ENCODE data around the gene CCDC102A.
"Not testable (repeated sequence)": the region's sequence is repeated elsewhere in the genome, so short reads cannot be mapped to it uniquely, and the experiment has no call there.

DNA sequence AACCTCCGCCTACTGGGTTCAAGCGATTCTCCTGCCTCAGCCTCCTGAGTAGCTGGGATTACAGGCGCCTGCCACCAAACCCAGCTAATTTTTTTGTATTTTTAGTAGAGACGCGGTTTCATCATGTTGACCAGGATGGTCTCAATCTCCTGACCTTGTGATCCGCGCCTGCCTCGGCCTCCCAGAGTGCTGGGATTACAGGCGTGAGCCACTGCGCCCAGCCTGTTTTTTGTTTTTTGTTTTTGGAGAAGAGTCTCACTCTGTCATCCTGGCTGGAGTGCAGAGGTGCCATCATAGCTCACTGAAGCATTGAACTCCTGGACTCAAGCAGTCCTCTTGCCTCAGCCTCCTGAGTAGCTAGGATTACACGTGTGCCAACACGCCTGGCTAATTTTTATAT lies 11.2 kb upstream of the CCDC102A start:
- TF ChIP-seq, protein P1, sequence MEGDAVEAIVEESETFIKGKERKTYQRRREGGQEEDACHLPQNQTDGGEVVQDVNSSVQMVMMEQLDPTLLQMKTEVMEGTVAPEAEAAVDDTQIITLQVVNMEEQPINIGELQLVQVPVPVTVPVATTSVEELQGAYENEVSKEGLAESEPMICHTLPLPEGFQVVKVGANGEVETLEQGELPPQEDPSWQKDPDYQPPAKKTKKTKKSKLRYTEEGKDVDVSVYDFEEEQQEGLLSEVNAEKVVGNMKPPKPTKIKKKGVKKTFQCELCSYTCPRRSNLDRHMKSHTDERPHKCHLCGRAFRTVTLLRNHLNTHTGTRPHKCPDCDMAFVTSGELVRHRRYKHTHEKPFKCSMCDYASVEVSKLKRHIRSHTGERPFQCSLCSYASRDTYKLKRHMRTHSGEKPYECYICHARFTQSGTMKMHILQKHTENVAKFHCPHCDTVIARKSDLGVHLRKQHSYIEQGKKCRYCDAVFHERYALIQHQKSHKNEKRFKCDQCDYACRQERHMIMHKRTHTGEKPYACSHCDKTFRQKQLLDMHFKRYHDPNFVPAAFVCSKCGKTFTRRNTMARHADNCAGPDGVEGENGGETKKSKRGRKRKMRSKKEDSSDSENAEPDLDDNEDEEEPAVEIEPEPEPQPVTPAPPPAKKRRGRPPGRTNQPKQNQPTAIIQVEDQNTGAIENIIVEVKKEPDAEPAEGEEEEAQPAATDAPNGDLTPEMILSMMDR (IDR thresholded peaks at IDR 0.05), result not testable (repeated sequence)
- TF ChIP-seq POLR2A (IDR thresholded peaks at IDR 0.05), result not testable (repeated sequence)

All from thyroid gland (tissue), 4 donors.